ENCODE measurements around the gene ATOH8.

The ATOH8 gene

DNA sequence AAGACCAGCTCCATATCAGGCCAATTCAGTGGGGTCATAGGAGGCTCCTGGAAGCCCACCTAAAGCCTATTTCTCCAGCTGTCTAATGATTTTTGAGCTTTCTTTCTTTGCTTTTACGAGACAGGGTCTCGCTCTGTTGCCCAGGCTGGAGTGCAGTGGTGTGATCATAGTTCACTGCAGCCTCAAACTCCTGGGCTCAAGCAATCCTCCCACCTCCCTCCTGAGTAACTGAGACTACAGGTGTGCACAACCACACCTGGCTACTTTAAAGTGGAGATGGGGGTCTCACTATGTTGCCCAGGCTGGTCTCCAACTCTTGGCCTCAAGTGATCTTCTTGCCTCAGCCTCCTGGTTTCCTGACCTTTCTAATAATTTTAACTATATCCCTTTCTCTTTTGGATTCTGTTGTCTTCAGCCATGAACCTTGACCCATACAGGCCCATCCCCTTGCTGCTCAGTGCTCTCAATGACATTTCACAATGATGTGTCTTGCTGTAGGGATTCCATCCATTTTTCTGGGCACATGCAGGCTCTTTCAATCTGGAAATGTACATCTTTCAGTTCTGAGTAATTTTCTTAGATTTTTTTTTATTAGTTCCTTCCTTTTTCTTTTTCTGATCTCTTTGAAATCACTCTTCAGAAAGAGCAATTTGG is 30.0 kb upstream of the ATOH8 start:
- no peaks in the 10 kb centered on the region for H3K36me3 ChIP-seq (ENCODE audit: insufficient read depth, low read length)
- no peak overlapping the region for H3K4me3 ChIP-seq (ENCODE audit: low read length)
- no peaks in the 10 kb centered on the region for H3K9me3 ChIP-seq (ENCODE audit: low read length)
- no peaks in the 10 kb centered on the region for H3K27me3 ChIP-seq (ENCODE audit: insufficient read depth, low read length)
- H3K4me1 ChIP-seq (ENCODE audit: insufficient read depth, low read length), result no peaks in the 10 kb centered on the region
- H2AFZ ChIP-seq (ENCODE audit: low read depth, low read length), result no peak overlapping the region

DNA sequence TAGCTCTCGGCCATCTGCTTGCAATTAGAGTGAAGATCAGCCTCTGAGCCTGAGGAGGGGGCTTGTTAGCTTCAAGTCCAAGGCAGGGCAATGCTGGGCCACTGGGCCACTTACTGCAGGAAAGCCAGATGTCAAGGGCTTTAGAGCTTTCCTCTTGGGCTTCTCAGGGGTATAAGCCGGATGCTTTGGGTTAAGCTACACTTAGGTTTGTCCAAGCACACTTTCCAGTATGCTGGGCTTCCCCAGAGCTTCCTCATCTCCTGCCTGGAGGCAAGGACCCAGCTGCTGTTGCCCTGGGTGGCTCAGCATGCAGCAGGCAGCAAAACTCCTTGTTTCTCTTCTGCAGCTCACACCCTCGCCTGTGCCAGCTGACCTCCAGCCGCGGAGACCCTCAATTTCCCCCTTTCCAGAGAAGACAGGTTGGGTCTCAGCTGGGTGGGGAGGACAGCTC is 29.0 kb upstream of the ATOH8 start:
- Histone ChIP-seq H3K36me3 (ENCODE audit: insufficient read depth, low read length) (no peaks in the 10 kb centered on the region), H3K4me1 (ENCODE audit: insufficient read depth, low read length) (no peaks in the 10 kb centered on the region), H3K27me3 (ENCODE audit: insufficient read depth, low read length) (no peaks in the 10 kb centered on the region), H3K4me3 (ENCODE audit: low read length) (no peak overlapping the region), H2AFZ (ENCODE audit: low read depth, low read length) (no peak overlapping the region), H3K9me3 (ENCODE audit: low read length) (no peaks in the 10 kb centered on the region)

DNA sequence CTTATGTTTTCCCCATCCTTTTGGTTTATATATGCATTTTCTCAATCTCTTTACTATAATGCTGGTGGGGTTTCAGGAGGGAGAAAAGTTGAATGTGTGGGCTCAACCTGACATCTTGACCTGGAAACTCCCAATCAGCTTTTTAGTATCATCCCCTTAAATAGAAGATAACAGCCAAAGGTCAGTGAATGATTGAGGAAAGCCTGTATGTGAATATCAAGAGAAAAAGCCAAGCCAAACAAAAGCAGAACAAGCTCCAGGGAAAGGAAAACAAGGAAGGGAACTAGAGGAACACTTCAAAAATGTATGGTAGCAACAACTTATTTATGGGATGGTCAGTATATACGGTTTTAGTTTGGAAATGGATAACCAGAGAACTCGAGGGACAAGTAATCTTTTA is 28.3 kb upstream of the ATOH8 start:
- no peaks in the 10 kb centered on the region for H3K9me3 ChIP-seq (ENCODE audit: low read length)
- H3K36me3 ChIP-seq (ENCODE audit: insufficient read depth, low read length), result no peaks in the 10 kb centered on the region
- no peak overlapping the region for H2AFZ ChIP-seq (ENCODE audit: low read depth, low read length)
- no peaks in the 10 kb centered on the region for H3K4me1 ChIP-seq (ENCODE audit: insufficient read depth, low read length)
- no peak overlapping the region for H3K4me3 ChIP-seq (ENCODE audit: low read length)
- no peaks in the 10 kb centered on the region for H3K27me3 ChIP-seq (ENCODE audit: insufficient read depth, low read length)

DNA sequence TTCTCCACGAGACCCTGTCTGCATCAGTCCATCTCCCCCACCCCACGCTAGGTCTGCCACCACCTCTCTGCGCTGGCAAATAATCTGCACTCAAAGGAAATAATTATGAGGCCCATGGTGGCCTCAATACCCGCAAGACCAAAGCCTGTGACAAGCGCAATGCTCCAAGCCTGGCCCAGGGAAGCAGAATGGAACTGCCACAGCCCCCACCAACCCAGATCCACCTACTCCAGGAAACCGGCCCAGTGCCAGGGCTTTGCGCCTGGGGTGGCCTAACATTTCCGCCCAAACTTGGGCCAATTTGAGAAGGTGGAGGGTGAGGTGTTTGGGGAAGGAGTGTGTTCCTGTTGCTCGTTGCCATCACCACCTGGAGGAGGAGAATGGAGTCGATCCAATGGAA is 26.0 kb upstream of the ATOH8 start:
- no peaks in the 10 kb centered on the region for H3K27me3 ChIP-seq (ENCODE audit: insufficient read depth, low read length)
- no peaks in the 10 kb centered on the region for H3K36me3 ChIP-seq (ENCODE audit: insufficient read depth, low read length)
- H3K4me1 ChIP-seq (ENCODE audit: insufficient read depth, low read length), result peaks cover 3% of the 10 kb centered on the region
- no peak overlapping the region for H3K4me3 ChIP-seq (ENCODE audit: low read length)
- H2AFZ ChIP-seq (ENCODE audit: low read depth, low read length), result no peak overlapping the region
- H3K9me3 ChIP-seq (ENCODE audit: low read length), result no peaks in the 10 kb centered on the region

DNA sequence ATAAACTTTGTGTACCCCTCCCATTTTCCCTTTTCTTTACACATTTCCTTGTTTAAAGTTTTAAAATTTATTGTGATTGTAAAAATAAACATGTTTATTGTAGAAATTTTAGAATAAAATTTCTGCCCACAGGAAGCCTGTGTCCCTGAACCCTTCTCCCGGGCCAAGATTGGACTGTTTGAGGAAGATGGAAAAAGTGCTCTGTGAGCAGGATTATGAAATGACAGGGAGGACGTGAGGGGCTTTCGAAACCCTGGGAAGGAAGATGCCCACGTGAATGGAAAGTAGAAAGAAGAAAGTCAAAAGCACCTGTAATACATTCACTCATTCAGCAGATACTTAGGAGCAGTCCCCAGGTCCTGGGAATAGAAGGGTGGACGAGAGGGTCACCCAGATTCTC is 25.4 kb upstream of the ATOH8 start:
- Histone ChIP-seq H3K36me3 (ENCODE audit: insufficient read depth, low read length) (no peaks in the 10 kb centered on the region), H3K4me3 (ENCODE audit: low read length) (no peak overlapping the region), H3K4me1 (ENCODE audit: insufficient read depth, low read length) (peaks cover 3% of the 10 kb centered on the region), H2AFZ (ENCODE audit: low read depth, low read length) (no peak overlapping the region), H3K27me3 (ENCODE audit: insufficient read depth, low read length) (no peaks in the 10 kb centered on the region), H3K9me3 (ENCODE audit: low read length) (no peaks in the 10 kb centered on the region)

DNA sequence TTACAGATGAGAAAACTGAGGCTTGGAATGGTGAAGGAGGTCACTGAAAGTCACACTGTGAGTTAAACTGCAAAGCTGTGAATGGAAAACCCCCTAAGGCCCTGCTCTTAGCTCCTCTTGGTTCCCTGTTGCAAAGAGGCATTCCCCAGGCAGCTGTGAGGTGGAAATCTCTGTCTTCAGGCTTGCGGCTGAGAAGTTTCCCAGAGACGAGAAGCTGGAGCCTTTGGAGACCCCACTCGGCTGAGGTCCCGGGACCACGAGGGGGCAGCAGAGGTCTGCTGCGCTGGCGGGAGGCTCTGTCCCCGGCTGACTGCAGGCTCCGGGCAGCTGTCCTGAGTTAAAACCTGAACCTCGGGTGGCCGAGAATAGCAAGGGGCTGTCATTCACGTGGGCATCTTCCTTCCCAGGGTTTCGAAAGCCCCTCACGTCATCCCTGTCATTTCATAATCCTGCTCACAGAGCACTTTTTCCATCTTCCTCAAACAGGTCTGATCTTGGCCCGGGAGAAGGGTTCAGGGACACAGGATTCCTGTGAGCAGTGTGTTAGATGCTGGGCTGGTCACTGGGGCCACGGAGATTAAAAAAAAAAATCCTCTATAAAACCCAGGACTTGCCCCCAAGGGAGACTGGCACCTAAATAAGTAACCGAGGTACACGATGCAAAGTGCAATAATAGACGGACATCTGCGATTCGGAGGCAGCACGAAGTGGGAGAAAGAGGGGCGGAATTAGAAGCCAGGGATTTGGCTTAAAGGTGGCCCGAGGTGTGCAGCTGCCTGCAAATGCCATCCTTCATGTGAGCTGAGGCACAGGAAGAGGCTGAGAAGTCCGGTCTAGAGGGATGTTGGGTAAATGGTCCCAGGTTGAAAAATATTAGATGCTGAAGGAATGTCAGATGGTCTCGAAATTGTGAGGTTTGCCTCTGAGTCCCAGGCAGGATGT is 24.6 kb upstream of the ATOH8 start:
- no peaks in the 10 kb centered on the region for H3K9me3 ChIP-seq (ENCODE audit: low read length)
- H2AFZ ChIP-seq (ENCODE audit: low read depth, low read length), result no peak overlapping the region
- H3K36me3 ChIP-seq (ENCODE audit: insufficient read depth, low read length), result no peaks in the 10 kb centered on the region
- H3K27me3 ChIP-seq (ENCODE audit: insufficient read depth, low read length), result no peaks in the 10 kb centered on the region
- peaks cover 3% of the 10 kb centered on the region for H3K4me1 ChIP-seq (ENCODE audit: insufficient read depth, low read length)
- H3K4me3 ChIP-seq (ENCODE audit: low read length), result no peak overlapping the region

DNA sequence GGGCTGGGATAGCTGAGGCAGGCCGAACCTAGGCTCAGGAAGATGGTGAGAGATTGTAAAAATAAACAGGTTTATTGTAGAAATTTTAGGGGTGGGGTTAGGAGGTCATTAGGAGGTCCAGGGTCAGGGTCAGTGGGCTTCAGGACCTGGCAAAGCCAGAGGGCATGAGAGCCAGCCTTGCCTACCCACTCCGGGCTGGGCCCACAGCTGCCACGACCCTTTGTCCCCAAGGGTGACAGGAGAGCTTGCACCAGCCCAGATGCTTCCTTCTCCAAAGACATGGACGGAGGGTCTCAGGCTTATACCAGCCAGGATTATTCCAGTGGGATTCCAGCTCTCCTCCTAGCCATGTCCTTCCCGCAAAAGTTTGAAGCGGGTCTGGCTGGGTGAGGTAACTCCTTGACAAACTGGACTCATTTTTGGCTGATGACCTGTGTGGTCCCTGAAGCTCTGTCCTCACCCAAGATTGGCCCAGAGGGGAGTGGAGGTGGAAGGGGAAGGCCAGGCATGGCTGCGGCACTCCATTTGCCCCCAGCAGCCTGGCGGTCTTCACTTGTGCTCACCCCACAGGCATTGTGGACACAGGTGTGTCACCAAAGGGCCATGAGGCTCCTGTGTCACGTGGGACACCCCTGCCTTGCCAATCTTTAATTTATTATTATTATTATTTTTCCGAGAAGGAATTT is 23.8 kb upstream of the ATOH8 start:
- H3K36me3 ChIP-seq (ENCODE audit: insufficient read depth, low read length), result no peaks in the 10 kb centered on the region
- H3K4me3 ChIP-seq (ENCODE audit: low read length), result no peak overlapping the region
- no peak overlapping the region for H2AFZ ChIP-seq (ENCODE audit: low read depth, low read length)
- H3K9me3 ChIP-seq (ENCODE audit: low read length), result no peaks in the 10 kb centered on the region
- H3K4me1 ChIP-seq (ENCODE audit: insufficient read depth, low read length), result peaks cover 6% of the 10 kb centered on the region
- H3K27me3 ChIP-seq (ENCODE audit: insufficient read depth, low read length), result no peaks in the 10 kb centered on the region

DNA sequence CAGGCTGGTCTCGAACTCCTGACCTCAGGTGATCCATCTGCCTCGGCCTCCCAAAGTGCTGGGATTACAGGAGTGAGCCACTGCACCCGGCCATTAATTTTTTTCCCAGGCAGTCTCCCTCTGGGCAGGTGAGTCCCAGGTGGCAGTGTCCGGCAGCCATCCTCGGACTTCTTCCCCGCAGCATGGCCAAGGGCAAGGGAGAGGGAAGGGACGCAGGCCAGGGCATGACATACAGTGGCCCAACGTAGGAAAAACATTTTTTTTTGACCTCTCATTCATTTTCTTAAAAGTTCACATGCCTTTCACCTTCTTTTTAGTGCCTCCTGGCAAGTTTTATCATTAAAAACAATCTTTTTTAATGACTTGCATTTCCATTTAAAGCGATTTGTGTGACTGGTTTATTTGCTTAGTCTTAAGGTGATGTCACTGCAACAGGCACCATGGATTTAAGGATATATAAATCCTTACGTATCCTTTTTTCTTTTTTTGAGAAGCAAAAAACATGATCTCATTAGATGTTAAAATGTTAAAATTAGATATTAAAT is 23.0 kb upstream of the ATOH8 start:
- no peak overlapping the region for H2AFZ ChIP-seq (ENCODE audit: low read depth, low read length)
- H3K27me3 ChIP-seq (ENCODE audit: insufficient read depth, low read length), result no peaks in the 10 kb centered on the region
- no peaks in the 10 kb centered on the region for H3K9me3 ChIP-seq (ENCODE audit: low read length)

DNA sequence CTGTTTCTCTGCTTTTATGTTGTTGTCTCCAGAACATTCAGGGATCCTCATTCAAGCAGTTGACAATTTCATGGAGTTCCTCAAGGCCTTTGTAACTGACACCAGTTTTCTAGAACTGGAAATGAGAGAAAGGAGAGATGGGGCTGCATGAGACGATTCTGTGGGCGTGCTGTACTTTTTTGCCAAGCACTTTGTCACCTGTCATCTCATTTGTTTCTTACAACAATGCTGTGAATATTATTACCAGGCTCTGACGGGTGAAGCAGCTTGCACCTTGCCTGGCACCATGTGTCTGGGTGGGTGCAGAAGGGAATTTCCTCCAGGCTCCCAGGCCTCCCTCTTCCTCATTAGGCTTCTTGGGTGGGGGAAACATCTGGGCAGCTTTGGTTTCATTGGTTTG is 22.2 kb upstream of the ATOH8 start:
- Histone ChIP-seq H3K36me3 (ENCODE audit: insufficient read depth, low read length) (no peaks in the 10 kb centered on the region), H2AFZ (ENCODE audit: low read depth, low read length) (no peak overlapping the region), H3K4me1 (ENCODE audit: insufficient read depth, low read length) (peaks cover 6% of the 10 kb centered on the region), H3K9me3 (ENCODE audit: low read length) (no peaks in the 10 kb centered on the region), H3K4me3 (ENCODE audit: low read length) (no peak overlapping the region), H3K27me3 (ENCODE audit: insufficient read depth, low read length) (no peaks in the 10 kb centered on the region)

More for the DNA sequence above, 23.0 kb upstream of the ATOH8 start:
- Histone ChIP-seq H3K36me3 (ENCODE audit: insufficient read depth, low read length) (no peaks in the 10 kb centered on the region), H3K4me1 (ENCODE audit: insufficient read depth, low read length) (peaks cover 6% of the 10 kb centered on the region), H3K4me3 (ENCODE audit: low read length) (no peak overlapping the region)

DNA sequence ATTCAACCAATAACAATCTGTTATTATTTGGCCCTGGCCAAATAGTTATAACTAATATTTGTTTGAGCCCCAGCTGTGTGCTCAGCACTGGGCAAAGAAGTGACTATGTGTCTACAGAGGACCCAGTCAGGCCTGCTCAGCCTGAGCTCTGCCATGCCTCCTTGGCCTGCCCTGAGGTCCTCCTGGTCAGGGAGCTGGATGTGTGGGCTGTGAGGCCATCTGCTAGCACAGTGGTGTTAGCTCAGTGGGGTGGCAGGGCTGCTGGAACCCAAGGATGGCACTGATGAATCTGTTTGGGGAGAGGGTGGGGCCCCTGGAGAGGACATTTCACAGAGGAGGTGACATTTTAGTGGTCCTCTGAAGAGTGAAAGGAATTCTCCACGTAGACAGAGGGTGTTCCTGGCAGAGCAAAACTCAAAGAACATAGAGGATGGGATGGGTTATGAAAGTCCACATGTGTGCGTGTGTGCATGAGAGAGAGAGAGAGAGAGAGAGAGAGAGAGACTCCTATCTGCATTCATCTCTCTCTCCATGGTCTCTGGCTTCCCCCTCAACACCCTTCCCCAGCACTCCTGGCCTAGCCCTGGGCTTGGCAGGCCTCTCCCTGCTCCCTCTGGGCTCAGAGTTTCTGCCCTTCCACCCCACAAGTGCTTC is 21.2 kb upstream of the ATOH8 start:
- no peaks in the 10 kb centered on the region for H3K9me3 ChIP-seq (ENCODE audit: low read length)
- peaks cover 6% of the 10 kb centered on the region for H3K4me1 ChIP-seq (ENCODE audit: insufficient read depth, low read length)
- H2AFZ ChIP-seq (ENCODE audit: low read depth, low read length), result no peak overlapping the region
- no peaks in the 10 kb centered on the region for H3K36me3 ChIP-seq (ENCODE audit: insufficient read depth, low read length)
- no peaks in the 10 kb centered on the region for H3K27me3 ChIP-seq (ENCODE audit: insufficient read depth, low read length)
- H3K4me3 ChIP-seq (ENCODE audit: low read length), result no peak overlapping the region

DNA sequence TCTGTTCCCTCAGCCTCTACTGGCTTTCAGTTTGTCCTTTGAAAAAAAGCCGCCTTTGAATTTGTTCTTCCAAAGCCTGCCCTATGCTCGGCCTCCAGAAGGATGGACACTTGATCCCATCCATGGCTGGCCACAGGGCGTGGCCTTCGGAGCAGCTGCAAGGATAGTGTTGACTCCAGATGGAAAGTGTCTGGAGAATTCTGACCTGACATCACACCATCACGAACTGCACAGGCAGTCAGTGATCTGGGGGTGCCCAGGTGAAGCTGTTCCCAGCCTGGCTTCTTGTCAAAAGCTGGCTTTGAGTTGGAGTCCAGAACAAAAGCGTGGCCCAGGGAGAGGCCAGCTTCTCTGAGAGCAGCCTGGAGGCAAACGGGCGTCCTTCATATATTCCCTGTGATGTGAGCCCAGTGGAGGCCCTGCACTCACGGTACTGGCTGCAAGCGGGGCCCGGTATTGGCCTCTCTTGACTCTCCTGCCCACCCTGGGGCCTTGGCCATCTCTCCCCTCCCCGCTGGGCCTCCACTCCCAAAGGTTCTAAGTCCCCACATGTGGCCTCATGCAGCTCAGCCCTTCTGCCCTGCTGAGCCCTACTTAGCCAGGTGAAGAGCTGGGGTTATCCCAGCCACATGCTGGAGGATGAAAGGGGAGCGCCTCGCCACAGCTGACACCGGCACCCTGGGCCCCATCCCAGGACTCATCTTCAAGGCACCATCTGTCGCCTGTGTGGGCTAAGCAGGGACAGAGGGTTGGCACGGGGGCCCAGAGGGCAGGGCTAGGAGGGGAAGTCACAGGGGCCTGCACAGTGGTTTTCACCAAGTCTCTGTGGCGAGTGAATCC is 20.4 kb upstream of the ATOH8 start:
- no peaks in the 10 kb centered on the region for H3K36me3 ChIP-seq (ENCODE audit: insufficient read depth, low read length)
- H3K27me3 ChIP-seq (ENCODE audit: insufficient read depth, low read length), result no peaks in the 10 kb centered on the region
- H3K4me3 ChIP-seq (ENCODE audit: low read length), result no peak overlapping the region
- H3K4me1 ChIP-seq (ENCODE audit: insufficient read depth, low read length), result peaks cover 6% of the 10 kb centered on the region
- no peaks in the 10 kb centered on the region for H3K9me3 ChIP-seq (ENCODE audit: low read length)
- no peak overlapping the region for H2AFZ ChIP-seq (ENCODE audit: low read depth, low read length)

DNA sequence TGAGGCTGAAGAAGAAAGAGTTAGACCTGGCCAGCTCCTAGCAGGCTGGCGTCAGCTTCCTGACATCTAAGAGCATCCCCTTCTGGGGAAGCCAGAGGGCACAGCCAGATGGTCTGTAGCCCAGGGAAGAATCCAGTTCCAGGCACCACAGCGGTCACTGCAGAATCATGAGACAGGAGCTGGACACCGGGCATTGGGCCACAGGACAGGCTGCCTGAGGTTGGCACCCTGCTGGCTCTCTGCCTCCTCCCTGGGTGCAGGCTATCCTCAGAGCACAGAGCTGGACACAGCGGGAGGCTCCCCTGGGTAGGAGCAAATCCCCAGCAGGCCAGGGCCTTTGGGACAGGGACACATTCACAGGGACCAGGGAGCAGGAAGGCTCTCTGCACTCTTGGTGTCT is 19.8 kb upstream of the ATOH8 start:
- no peak overlapping the region for H3K4me3 ChIP-seq (ENCODE audit: low read length)
- no peaks in the 10 kb centered on the region for H3K9me3 ChIP-seq (ENCODE audit: low read length)
- no peak overlapping the region for H2AFZ ChIP-seq (ENCODE audit: low read depth, low read length)
- H3K27me3 ChIP-seq (ENCODE audit: insufficient read depth, low read length), result no peaks in the 10 kb centered on the region
- H3K36me3 ChIP-seq (ENCODE audit: insufficient read depth, low read length), result no peaks in the 10 kb centered on the region
- H3K4me1 ChIP-seq (ENCODE audit: insufficient read depth, low read length), result peaks cover 6% of the 10 kb centered on the region

Data from neuron (in vitro differentiated cells).